Retinal pigment epithelial cell (primary cell): ENCODE data around the gene LSR.
"Not testable (repeated sequence)": the region's sequence is repeated elsewhere in the genome, so short reads cannot be mapped to it uniquely, and the experiment has no call there.

ENCODE experiments used
- DNase-seq: peaks from one replicate; pipeline ENCODE4 v3.0.0-alpha.2; 2010; ENCODE audit warnings: low read depth
- H3K4me3 ChIP-seq: 2 replicates; pipeline ENCODE4 v1.5.1; 2011; ENCODE audit warnings: mild to moderate bottlenecking, low read length, control low read depth, moderate library complexity
- CTCF ChIP-seq: conservative IDR thresholded peaks from 2 replicates; pipeline ENCODE4 v1.5.1; 2011; ENCODE audit warnings: low read depth, low read length, control low read depth, inconsistent platforms

The LSR gene

GRCh38 chr19:35228177-35228930 lies 20.4 kb upstream of the LSR start, which contains the start of gene FAM187B:
TSS of gene FAM187B (minus strand) at chr19:35228739. CDS start at chr19:35228680, 59 bp downstream.
- TF ChIP-seq CTCF = no peak
- no peak within 1 kb of the TSS for H3K4me3 ChIP-seq
- DNase-seq = no peak

GRCh38 chr19:35229601-35230000 lies 19.2 kb upstream of the LSR start:
- no peak for TF ChIP-seq CTCF
- H3K4me3 ChIP-seq = no peak overlapping the region
- DNase-seq = no peak

- DNase-seq = no peak
- no peak for TF ChIP-seq CTCF
- H3K4me3 ChIP-seq = no peak overlapping the region
These were observed 16.7 kb upstream of the LSR start for GRCh38 chr19:35231956-35232645.

- no peak for TF ChIP-seq CTCF
- H3K4me3 ChIP-seq = no peak overlapping the region
- no peak for DNase-seq
These were observed 15.9 kb upstream of the LSR start for GRCh38 chr19:35232912-35233311.

- DNase-seq = no peak
- TF ChIP-seq CTCF = no peak
These were observed 12.0 kb upstream of the LSR start for GRCh38 chr19:35236638-35237400.

GRCh38 chr19:35239597-35239996 lies 9.2 kb upstream of the LSR start:
- H3K4me3 ChIP-seq = not testable (repeated sequence)

More at GRCh38 chr19:35236638-35237400, 12.0 kb upstream of the LSR start:
- H3K4me3 ChIP-seq = no peak overlapping the region

GRCh38 chr19:35240327-35240726 lies 8.5 kb upstream of the LSR start:
- no peak for DNase-seq
- no peak for TF ChIP-seq CTCF
- H3K4me3 ChIP-seq = no peak overlapping the region

More at GRCh38 chr19:35239597-35239996, 9.2 kb upstream of the LSR start:
- not testable (repeated sequence) for DNase-seq
